HG02798 (cell line): ENCODE measurements around the gene UST.
"Not testable (repeated sequence)": the region's sequence is repeated elsewhere in the genome, so short reads cannot be mapped to it uniquely, and the experiment has no call there.

Experiments
- ATAC-seq: cut with Tn5 transposase; IDR thresholded peaks from one replicate; pipeline ENCODE4 v1.9.1; 2021; ENCODE audit warnings: mild to moderate bottlenecking; ENCODE audit not compliant: unreplicated experiment, poor library complexity

The UST gene

DNA sequence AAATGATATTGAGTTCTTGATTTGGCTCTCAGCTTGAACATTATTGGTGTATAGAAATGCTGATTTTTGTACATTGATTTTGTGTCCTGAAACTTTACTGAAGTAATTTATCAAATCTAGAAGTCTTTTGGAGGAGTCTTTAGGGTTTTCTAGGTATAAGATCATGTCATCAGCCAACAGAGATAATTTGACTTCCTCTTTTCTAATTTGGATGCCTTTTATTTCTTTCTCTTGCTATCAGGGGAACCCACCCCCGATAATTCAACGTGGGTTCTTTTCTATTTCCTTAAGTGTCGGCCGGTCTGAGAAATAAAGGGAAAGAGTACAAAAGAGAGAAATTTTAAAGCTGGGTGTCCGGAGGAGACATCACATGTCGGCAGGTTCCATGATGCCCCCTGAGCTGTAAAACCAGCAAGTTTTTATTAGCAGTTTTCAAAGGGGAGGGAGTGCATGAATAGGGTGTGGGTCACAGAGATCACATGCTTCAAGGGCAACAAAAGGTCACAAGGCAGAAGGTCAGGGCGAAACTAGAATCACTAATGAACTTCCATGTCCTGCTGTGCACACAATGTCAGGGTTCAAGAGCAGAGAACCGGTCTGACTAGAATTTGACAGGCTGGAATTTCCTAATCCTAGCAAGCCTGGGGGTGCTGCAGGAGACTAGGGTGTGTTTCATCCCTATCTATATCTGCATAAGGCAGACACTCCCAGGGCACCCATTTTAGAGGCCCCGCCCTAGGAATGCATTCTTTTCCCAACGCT is 17.6 kb downstream of the UST start:
- not testable (repeated sequence) for ATAC-seq

DNA sequence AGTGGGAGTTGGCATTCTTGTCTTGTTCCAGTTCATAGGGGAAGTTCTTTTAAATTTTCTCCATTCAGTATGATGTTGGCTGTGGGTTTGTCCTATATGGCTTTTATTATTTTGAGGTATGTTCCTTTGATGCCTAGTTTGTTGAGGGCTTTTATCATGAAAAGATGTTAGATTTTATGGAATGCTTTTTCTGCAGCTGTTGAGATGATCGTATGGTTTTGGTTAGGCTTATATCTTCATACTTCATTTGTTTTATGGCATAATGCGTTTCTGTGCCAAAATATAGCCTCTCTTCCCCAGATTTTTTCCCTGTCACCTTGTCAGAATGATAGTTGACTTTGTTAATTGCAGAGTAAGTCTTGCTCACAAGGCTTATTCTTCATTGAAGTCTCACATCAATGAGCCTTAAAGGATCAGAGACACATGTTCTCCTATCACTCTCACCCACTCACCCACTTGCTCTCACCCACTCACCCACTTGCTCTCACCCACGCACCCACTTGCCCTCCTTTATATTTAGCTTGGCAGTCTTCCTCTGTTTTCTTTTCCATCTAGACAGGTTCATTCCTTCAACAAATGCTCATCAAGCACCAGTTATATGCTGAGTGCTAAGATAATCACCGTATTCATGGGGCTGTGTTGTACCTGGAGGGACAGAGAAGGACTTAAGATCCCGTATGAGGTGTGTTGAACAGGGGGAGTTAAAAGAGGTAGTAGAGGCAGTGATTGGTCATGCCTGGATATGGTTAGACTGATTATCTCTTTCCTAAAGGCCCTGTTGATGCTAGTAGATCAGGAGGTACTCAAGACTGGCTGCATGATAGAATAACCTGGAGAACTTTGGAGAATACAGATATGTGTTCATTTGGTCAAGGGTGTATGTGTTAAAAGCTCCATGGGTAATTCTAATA is 19.3 kb downstream of the UST start:
- no peak for ATAC-seq

DNA sequence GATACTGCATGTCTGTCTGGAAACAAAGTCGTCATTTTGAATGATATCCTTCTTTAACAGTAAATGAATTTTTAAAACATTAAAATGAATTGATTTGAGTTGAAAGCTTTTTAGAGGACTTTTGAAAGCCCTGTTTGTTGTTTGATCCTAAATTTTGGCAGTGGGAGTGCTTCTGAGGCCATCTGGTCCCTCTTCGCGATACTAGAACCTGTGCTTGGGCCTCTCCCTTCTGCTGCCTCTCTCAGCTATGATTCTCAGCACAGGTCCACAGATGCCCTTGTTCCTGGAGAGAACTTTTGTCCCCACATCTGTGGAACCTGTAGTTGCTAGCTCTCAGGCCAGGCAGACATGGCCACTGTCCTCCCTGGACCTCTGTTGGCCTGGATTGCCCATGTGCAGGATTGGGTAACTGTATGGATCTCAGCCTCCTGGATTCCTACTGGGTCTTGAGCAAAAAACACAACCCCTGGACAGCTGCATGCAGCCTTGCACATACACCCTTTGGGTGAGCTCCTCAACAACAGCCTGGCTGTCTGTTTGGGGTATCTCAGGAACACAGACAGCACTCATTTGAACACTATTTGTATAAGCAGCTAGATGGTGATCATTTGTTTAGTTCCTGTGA is 21.9 kb downstream of the UST start:
- ATAC-seq = no peak

DNA sequence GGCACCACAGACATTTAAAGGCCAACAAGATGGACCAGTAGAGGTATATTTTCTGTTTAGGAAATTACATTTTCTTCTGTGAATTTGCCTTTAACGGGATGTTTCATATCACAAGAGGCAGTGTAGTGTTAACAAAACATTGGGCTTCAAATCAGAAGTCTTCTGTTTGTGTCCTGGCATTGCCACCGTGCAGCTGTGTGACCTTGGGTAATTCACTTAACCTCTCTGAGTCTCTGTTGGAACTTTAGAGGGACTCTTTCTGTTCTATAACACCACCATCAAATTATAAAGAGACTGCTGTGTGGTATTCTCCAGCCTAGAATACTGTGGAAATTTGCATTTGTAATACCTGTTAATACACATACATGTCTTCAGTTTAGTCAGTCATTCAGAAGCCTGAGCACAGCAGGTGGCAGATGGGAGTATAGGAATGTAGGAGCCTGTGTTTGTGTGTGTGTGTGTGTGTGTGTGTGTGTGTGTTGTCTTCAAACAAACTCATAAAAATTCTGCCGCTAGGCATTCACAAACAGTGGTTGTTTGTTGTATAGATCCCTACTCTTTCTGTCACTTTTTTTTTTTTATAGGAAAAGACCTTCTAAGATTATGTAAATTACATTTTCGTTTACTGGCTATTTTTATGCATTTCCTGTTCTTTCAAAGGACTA is 22.6 kb downstream of the UST start:
- ATAC-seq = no peak

DNA sequence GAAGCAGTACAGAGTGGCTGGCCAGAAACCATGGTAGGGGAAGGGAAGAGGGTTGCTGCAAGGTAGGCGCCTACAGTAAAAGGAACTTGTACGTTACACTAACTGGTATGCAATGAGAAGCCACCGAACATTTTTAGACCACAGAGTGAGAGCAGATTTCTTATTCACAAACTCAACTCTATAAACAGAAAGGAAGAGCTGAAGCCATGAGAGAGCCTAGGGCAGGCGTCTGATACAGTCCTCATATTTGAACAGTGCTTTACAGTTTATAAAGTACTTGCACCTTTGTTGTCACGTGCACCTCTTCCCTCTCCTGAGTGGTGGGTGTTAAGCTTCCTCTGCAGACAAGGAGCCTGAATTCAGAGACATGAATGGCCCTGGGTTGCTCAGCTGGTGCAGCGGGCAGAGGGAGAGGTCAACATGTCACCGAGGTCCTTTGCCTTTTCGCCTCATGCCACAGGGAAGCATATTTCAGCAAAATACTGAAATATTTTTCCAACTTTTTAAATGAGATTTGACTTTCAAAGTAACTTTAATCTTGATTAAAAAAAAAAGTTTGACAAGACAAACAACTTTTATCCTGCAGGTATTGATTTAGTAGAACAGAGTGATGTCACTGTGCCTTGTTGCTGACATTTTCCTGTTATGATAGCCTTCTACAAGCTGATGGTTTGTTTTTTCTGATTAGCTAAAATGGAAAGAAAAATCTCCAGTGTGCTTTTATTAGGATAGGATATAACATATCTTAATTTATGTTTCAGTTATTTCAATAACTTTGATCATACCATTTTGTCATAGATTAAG is 23.8 kb downstream of the UST start:
- no peak for ATAC-seq

DNA sequence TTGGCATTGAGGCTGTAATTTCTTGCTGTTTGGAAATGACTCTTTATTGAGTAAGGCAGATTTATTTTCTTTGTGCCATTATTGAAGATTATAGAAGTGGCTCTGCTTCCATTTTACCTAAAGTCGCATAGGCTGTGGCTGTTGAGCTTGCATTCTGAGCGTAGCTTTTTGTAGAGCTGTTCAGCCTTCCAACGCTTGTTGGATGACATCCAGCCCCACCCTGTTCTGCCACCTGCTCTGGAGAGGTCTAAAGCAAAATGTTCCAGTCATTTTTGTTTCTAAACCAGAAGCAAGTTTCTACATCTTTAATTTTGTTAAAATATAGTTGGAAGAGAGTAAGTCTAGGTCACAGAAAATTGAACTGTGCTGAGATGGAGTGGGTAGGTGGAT is 24.4 kb downstream of the UST start:
- no peak for ATAC-seq

DNA sequence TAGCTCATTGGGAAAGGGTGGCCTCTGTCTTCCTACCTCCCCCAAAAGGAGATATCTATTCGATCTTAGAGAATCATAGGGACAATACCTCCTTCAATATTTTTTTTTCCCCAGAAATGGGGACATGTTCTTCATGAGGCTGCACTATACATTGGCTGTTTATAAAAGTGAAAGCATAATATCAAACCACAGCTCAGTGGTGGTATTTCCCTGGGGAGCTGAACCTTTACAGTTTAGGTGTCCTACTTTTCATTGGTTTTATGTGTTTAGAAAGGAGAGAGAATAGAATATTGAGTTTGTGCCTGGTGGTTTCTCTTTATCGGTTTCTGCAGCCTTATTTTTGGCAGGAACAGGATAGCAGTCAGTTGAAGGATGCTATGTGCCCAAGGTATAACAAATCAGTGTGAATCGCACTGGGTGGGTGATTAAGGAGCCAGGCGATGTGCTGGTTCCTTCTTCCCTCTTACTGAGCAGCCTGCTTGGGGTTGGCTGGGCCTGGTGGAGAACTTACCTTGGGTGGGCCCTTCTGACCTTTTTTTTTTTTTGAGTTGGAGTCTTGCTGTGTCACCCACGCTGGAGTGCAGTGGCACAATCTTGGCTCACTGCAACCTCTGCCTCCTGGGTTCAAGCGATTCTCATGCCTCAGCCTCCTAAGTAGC is 25.2 kb downstream of the UST start:
- ATAC-seq = no peak

DNA sequence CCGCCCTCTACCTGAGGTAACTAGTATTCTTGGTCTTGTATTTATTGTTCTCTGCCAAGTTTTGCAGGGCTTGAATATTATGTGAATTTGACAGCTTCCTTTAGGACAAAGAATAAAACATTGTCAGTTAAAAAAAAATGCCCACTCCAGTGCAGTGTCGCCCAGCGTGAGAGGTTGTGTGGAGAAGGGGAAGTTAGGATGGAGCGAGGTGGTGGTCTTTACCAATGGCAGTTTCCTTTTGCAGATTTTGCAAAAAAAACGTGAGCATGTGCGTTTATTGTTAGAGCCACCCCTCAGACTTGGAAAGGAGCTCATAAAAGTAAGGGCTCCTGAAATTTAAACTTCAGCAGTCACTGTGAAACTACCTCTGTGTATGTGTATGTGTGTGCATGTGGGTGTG is 28.3 kb downstream of the UST start:
- no peak for ATAC-seq

DNA sequence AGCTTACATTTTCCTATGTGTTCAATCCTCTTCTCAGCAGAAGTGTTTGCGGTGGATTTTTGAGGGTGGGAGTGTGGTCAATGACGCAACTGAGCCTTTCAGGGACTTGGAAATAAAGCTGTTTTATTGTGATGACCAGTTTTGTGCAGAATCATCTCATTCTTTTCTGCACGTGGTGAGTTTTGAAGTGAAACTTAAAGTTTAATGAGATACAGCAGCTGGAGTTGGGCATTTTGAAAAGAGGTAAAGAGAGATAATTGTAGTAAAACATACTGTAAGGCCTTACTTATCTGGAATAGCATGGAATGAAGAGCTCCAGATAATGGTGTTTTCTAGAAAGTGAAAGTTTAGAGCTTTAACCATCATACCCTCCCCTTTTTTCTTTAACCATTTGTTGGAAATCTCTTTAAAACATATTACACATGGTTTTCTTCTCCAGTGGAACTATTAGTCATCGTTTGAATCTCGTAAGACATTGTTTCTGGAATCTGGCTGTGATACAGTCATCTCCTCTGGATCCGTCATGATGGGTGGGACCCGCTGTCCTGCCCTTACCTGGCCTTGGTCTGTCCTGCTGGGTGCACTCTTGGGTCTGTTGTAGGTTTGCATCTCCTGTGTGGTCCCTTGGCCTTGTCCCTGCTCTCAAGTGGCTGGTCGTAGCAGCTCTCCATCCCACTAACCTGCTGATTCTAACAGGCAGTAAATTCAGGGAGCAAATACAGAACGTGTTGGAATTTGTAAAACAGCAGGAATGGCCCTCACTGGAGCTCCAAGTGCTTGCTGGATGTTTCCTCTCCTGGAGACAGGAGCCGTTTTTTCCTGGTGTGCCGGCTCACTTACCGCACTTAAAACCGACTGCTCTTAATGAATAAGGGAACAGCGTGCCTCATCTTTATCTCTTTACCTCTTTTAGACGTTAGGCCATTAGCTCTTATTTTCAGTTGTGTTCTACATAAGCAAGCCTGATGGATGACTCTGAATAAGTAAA is 29.8 kb downstream of the UST start:
- ATAC-seq = no peak

DNA sequence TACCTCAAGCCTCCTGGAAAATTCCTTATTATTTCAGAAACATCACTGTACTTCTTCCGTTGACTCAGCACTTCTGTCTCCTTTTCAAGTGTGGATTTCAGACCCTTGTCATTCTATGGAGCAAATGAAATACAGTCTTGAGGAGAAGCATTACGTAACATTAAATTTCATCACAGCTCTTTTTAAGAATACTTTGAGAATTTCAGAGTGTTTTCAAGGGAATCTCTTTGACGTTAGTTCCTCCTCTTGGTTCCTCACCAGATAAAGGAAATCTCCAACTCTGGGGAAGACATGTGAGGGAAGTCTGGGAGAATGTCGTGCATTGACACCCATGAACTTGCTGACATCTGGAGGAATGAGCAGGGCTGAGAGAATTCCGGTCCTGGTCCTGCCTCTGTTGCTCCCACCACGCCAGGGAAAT is 32.3 kb downstream of the UST start:
- ATAC-seq = no peak

DNA sequence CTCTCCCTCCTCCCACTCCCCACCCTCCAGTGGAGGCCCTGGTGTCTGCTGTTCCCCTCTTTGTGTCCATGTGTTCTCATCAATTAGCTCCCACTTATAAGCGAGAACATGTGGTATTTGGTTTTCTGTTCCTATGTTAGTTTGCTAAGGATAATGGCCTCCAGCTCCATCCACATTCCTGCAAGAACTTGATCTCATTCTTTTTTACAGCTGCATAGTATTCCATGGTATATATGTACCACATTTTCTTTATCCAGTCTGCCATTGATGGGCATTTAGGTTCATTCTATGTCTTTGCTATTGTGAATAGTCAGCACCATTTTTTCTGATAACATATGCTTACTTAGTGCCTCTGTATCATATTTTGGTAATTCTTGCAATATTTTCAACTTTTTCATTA is 33.6 kb downstream of the UST start:
- ATAC-seq = not testable (repeated sequence)

DNA sequence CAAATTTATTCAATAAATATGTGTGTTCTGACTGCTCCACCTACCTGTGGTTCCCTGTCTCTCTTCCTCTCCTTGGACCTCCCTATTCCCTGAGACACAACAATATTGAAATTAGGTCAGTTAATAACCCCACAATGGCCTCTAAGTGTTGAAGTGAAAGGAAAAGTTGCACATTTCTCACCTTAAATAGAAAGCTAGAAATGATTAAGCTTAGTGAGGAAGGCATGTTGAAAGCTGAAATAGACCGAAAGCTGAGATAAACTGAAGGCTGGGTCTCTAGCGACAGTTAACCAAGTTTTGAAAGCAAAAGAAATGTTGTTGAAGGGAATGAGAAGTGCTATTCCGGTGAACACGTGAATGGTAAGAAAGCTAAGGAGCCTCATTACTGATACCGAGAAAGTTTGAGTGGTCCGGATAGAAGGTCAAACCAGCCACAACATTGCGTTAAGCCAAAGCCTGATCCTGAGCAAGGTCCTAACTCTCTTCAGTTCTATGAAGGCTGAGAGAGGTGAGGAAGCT is 34.1 kb downstream of the UST start:
- peak; percentile 90 for ATAC-seq

DNA sequence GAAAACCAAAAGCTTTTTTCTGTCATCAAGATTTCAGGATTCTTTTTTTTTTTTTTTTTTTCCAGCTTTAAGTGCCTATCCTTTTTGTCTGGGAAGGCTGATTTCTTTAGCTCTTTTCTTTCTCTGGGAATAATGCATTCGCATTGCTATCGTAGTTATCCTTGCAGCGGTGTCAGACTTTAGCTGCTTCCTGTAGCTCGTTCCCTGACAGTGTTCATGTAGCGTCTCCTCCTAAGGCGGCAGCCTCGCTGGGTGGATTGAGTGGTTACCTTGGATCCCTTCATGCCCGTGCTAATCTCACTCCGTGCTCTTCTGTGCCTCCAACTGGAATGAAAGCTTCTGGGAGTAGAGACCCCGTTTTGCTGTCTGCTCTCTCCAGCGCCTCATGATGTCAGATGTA is 43.1 kb downstream of the UST start:
- ATAC-seq = no peak

DNA sequence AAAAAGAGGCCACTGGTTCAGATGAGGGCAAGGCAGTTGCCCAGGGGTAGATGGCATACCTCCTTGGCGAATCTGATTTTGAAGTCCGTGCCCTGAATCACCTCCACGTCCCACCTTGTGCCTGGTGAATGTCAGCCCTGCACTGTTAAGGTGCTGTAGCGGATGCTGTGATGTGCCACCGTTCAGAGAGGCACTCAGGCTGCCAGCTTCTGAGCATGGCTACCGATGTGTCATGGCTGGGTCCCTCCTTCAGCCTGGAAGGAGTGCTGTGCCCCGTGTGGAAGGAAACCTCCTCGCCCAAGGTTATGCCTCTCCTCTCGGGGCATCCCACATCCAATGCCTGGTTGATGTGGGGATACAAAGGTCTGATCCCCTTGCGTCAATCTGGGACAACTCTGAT is 43.6 kb downstream of the UST start:
- ATAC-seq = no peak

DNA sequence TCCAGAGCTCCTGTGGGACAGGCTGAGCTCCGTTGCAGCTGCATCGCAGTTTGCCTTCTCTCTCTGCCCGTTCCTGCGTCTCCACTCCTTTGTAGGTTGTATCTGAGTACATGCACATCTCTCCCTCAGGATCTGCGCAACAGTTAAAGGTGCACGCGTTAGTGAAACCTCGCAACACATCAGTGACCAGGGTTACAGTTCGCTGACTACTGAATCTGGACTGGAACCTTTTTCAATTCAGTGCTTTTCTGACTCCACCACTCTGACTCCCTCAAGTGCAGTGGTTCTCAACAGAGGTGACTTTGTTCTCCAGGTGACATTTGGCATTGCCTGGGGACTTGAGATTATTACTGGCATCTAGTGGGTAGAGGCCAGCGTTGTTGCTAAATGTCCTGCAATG is 44.0 kb downstream of the UST start:
- no peak for ATAC-seq

DNA sequence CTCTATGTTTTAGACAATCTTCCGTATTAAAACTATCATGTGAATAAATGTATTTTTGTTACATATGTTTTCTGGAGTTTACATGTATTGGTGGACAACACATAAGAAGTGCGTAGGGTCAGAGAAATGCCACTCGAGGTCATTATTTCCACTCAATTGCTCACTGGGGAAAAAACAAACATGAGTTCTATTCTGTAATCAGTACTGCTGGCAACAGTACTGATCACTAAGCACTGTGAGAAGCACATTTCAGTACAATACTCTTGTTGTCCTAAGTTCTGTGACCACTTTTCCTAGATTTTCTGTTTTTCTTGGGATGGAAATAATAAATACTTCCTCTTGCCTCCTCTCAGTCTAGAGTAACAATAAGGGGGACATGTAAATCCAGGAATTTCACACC is 44.5 kb downstream of the UST start:
- no peak for ATAC-seq

DNA sequence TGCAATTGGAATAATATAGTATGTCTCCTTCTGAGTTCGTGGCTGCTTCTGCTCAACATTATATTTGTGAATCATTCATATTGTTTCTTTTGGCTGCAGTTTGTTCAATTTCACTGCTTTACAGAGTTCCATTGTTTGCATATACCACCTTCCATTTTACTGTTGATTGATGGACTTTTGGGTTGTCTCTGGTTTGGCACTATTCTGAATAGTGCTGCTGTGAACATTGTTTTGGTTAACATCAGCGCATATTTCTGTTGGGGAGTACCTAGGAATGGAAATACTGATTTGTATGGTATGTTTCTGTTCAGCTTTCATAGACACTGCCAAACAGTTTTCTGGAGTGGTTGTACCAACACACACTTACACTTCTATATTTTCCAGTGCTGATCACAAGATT is 46.9 kb downstream of the UST start:
- ATAC-seq = no peak

DNA sequence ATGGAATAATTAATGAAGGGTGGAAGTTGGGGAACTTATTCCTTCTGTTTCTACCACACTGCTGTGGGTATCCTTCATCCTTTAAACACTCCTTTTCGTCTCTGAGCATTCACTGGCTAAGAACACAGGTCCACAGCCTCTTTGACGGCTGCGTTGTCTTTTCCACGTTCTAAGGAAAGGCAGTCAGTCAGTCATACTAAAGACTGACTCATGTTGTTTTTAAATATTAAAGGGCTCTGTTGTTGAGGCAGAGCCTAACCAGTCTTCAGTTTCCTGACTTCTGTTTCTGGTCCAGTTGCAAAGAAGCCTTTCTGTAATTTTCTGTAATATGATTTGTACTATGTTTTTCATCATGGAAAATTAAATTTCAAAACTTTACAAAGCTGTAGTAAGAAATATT is 48.0 kb downstream of the UST start:
- no peak for ATAC-seq
